WTC11 (cell line): ENCODE data around the gene EMC9. TPM values are rescaled to one million over a fixed set of nuclear protein-coding genes. Genes with fewer than 3 reads are reported as not detected.

ENCODE experiments used
- ATAC-seq: fragments of 200-7000 bp; cut with Tn5 transposase; 2 replicates; pipeline ENCODE4 v1.10.0; 2021; ENCODE audit warnings: mild to moderate bottlenecking, moderate library complexity
- CTCF ChIA-PET: fragments of 300-600 bp; sonication (Branson Sonifier 250); formaldehyde crosslinking; loops from one replicate; lab custom pipeline; 2021; ENCODE audit warnings: antibody characterized with exemption; lab: Charles Lee
- POLR2A ChIA-PET: fragments of 350-600 bp; sonication (Branson Sonifier 250); formaldehyde crosslinking; loops from one replicate; lab custom pipeline; 2021; ENCODE audit warnings: antibody characterized with exemption; lab: Charles Lee
- DNase-seq: peaks from one replicate; pipeline ENCODE4 v3.0.0; 2021; ENCODE audit warnings: low spot score
- H3K27ac Mint-ChIP-seq: 2 replicates; pipeline ENCODE4 v1.8.0; 2021; ENCODE audit warnings: mixed read lengths
- H3K27me3 Mint-ChIP-seq: 2 replicates; pipeline ENCODE4 v1.8.0; 2021; ENCODE audit warnings: low read depth, mild to moderate bottlenecking, moderate library complexity, mixed read lengths
- H3K36me3 Mint-ChIP-seq: 2 replicates; pipeline ENCODE4 v1.8.0; 2021; ENCODE audit warnings: mixed read lengths
- H3K4me1 Mint-ChIP-seq: 2 replicates; pipeline ENCODE4 v1.8.0; 2022; ENCODE audit warnings: mixed read lengths
- H3K4me3 Mint-ChIP-seq: 2 replicates; pipeline ENCODE4 v1.8.0; 2021; ENCODE audit warnings: mild to moderate bottlenecking, moderate library complexity, mixed read lengths
- H3K9me3 Mint-ChIP-seq: 2 replicates; pipeline ENCODE4 v1.8.0; 2021; ENCODE audit warnings: mixed read lengths
- CBFB ChIP-seq: sonication (generic); formaldehyde crosslinking; IDR thresholded peaks from 2 replicates; pipeline ENCODE4 v1.8.1; 2022; ENCODE audit warnings: mild to moderate bottlenecking, low read depth, missing genetic modification reagents
- CREB1 ChIP-seq: sonication (generic); formaldehyde crosslinking; IDR thresholded peaks from 2 replicates; pipeline ENCODE4 v1.8.0; 2023; ENCODE audit warnings: mild to moderate bottlenecking, missing genetic modification reagents
- ELF4 ChIP-seq: sonication (generic); formaldehyde crosslinking; IDR thresholded peaks from 2 replicates; pipeline ENCODE4 v1.8.1; 2022; ENCODE audit warnings: low read depth, mild to moderate bottlenecking, moderate library complexity, missing genetic modification reagents
- EMX1 ChIP-seq: fragments of 250-450 bp; sonication (Bioruptor Pico); IDR thresholded peaks from 2 replicates; pipeline ENCODE4 v1.8.0; 2021; ENCODE audit warnings: mild to moderate bottlenecking
- ESRRA ChIP-seq: sonication (generic); formaldehyde crosslinking; IDR thresholded peaks from 2 replicates; pipeline ENCODE4 v1.8.1; 2022; ENCODE audit warnings: mild to moderate bottlenecking, missing genetic modification reagents, borderline replicate concordance
- KAT7 ChIP-seq: sonication (generic); formaldehyde crosslinking; IDR thresholded peaks from 2 replicates; pipeline ENCODE4 v1.8.1; 2023; ENCODE audit warnings: missing genetic modification reagents, mild to moderate bottlenecking, borderline replicate concordance
- NR1H2 ChIP-seq: sonication (generic); formaldehyde crosslinking; IDR thresholded peaks from 2 replicates; pipeline ENCODE4 v1.9.0; 2021; ENCODE audit warnings: mild to moderate bottlenecking, moderate library complexity, missing genetic modification reagents
- NR2C2 ChIP-seq: sonication (generic); formaldehyde crosslinking; IDR thresholded peaks from 2 replicates; pipeline ENCODE4 v1.8.0; 2022; ENCODE audit warnings: mild to moderate bottlenecking, missing genetic modification reagents
- RELA ChIP-seq: sonication (generic); formaldehyde crosslinking; IDR thresholded peaks from 2 replicates; pipeline ENCODE4 v1.8.1; 2022; ENCODE audit warnings: missing genetic modification reagents, mild to moderate bottlenecking, borderline replicate concordance
- SP1 ChIP-seq: sonication (generic); formaldehyde crosslinking; conservative IDR thresholded peaks from 2 replicates; pipeline ENCODE4 v1.8.1; 2022; ENCODE audit warnings: missing genetic modification reagents
- TEAD4 ChIP-seq: sonication (generic); formaldehyde crosslinking; IDR thresholded peaks from 2 replicates; pipeline ENCODE4 v1.8.0; 2022; ENCODE audit warnings: mild to moderate bottlenecking, missing genetic modification reagents
- ZNF219 ChIP-seq: sonication (generic); formaldehyde crosslinking; IDR thresholded peaks from 2 replicates; pipeline ENCODE4 v1.8.0; 2023; ENCODE audit warnings: missing genetic modification reagents, mild to moderate bottlenecking, borderline replicate concordance
- ZNF317 ChIP-seq: sonication (generic); formaldehyde crosslinking; IDR thresholded peaks from 2 replicates; pipeline ENCODE4 v1.8.1; 2023; ENCODE audit warnings: low read depth, mild to moderate bottlenecking, moderate library complexity, missing genetic modification reagents, borderline replicate concordance
- total RNA-seq: library from RNA; stranded (reverse); gene quantifications from 3 replicates; pipeline ENCODE4 v1.2.3, GENCODE V29; 2021
- TF ChIP-seq, protein P1 (sequence below): sonication (generic); formaldehyde crosslinking; IDR thresholded peaks from 2 replicates; pipeline ENCODE4 v1.8.1; 2022; ENCODE audit warnings: missing genetic modification reagents, borderline replicate concordance
- TF ChIP-seq, protein P2 (sequence below): sonication (generic); formaldehyde crosslinking; IDR thresholded peaks from 2 replicates; pipeline ENCODE4 v1.8.1; 2022; ENCODE audit warnings: low read depth, mild to moderate bottlenecking, moderate library complexity, missing genetic modification reagents, borderline replicate concordance
- TF ChIP-seq, protein P3 (sequence below): fragments of 250-450 bp; sonication (Bioruptor Pico); IDR thresholded peaks from 2 replicates; pipeline ENCODE4 v1.9.0; 2021; ENCODE audit warnings: moderate library complexity, mild to moderate bottlenecking, inconsistent platforms, borderline replicate concordance
- TF ChIP-seq, protein P4 (sequence below): fragments of 250-450 bp; sonication (Bioruptor Pico); IDR thresholded peaks from 2 replicates; pipeline ENCODE4 v1.9.0; 2021; ENCODE audit warnings: mild to moderate bottlenecking, borderline replicate concordance
- TF ChIP-seq, protein P5 (sequence below): sonication (generic); formaldehyde crosslinking; IDR thresholded peaks from 2 replicates; pipeline ENCODE4 v1.8.1; 2022; ENCODE audit warnings: mild to moderate bottlenecking, missing genetic modification reagents, moderate library complexity, borderline replicate concordance
- TF ChIP-seq, protein P6 (sequence below): sonication (generic); formaldehyde crosslinking; IDR thresholded peaks from 2 replicates; pipeline ENCODE4 v1.8.0; 2023; ENCODE audit warnings: missing genetic modification reagents, mild to moderate bottlenecking, borderline replicate concordance

Gene EMC9
- total RNA-seq, 1 experiment from 2014 or later, result 44.4 TPM

DNA sequence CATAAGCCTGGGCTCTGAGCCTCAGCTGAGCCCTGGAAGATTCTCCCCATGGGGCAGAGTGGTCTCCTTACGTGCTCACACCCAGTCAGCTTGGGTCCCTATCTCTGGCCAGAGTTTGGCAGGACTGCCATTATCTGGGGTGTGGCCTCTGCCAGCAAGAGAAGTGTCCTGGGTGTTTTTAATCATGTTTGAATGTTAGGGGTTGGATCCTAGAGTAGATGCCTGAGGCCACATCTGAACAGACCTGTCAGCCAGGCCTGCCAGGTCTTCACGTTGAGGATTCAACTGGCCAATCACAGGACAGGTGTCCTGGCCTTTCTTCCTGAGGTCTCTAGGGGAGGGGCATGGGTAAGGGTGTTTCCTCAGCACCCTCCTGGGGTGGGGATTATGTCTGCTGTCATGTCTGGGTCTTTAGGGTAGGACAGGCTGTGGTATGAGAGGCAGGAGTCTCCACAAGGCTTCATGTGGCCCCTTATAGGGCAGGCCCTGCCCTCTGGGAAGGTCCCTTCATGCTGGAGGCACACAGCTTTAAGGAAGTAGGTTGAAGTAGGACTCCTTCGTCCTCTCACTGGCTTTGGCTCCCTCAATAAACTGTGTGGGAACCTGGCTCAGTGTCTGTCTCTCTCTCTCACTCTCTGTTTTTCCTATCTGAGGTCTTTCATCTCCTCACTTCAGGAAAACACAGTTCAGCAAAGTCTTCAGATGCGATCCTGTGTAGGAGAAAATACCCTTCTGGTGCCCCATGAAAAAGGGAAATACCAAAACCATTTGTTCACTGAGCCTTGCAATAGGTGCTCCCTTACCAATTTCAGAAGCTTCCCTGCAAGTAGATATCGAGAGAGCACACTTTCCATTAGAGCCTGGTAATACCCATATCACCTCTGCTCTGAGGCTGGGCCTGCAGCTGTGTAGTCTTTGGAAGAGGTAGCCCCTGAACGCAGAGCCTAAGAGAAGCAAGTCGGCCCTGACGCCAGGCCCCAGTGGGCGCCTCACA, 17.7 kb downstream of the EMC9 start:
- peak; percentile 41; the same call in 1 of the 2 replicates for ATAC-seq
- peaks cover 34% of the 10 kb centered on the region for H3K36me3 Mint-ChIP-seq
- POLR2A ChIA-PET, result interaction anchor here (2.6 kb wide), 1 partner anchor 9 kb away, joined by 10 read pairs; the partner anchor contains the start of genes DCAF11 and NRL

DNA sequence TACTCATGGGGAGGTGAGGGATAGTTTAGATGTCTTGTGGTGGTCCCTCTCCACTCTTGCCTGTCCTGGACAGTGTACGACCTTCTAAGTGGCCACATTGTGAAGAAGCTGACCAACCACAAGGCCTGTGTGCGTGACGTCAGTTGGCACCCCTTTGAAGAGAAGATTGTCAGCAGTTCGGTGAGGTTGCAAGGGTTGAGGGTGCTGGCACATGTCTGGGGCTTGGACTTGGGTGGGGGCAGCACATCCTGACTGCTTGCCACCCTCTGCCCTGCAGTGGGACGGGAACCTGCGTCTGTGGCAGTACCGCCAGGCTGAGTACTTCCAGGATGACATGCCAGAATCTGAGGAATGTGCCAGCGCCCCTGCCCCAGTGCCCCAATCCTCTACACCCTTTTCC, 18.5 kb downstream of the EMC9 start:
- H3K4me1 Mint-ChIP-seq, result no peaks in the 10 kb centered on the region
- H3K4me3 Mint-ChIP-seq, result no peak overlapping the region
- ChIA-PET CTCF (interaction anchor here (0.6 kb wide), 1 partner anchor 138 kb away, joined by 4 read pairs; no protein-coding TSS in a partner anchor), POLR2A (interaction anchor here (2.6 kb wide), 1 partner anchor 8 kb away, joined by 10 read pairs; the partner anchor contains the start of genes DCAF11 and NRL)
- no peaks in the 10 kb centered on the region for H3K9me3 Mint-ChIP-seq
- H3K36me3 Mint-ChIP-seq, result peaks cover 42% of the 10 kb centered on the region
- ATAC-seq (no peak), DNase-seq (no peak)
- no peaks in the 10 kb centered on the region for H3K27me3 Mint-ChIP-seq
- H3K27ac Mint-ChIP-seq, result no peak overlapping the region
- TF ChIP-seq, protein P1, sequence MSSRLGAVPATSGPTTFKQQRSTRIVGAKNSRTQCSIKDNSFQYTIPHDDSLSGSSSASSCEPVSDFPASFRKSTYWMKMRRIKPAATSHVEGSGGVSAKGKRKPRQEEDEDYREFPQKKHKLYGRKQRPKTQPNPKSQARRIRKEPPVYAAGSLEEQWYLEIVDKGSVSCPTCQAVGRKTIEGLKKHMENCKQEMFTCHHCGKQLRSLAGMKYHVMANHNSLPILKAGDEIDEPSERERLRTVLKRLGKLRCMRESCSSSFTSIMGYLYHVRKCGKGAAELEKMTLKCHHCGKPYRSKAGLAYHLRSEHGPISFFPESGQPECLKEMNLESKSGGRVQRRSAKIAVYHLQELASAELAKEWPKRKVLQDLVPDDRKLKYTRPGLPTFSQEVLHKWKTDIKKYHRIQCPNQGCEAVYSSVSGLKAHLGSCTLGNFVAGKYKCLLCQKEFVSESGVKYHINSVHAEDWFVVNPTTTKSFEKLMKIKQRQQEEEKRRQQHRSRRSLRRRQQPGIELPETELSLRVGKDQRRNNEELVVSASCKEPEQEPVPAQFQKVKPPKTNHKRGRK (CRISPR knock-in tag), result no peak
- TF ChIP-seq ELF4 (no peak), CBFB (CRISPR knock-in tag) (no peak), ESRRA (CRISPR knock-in tag) (no peak), ZNF317 (CRISPR knock-in tag) (no peak), NR2C2 (CRISPR knock-in tag) (no peak), KAT7 (CRISPR knock-in tag) (no peak), SP1 (CRISPR knock-in tag) (no peak)
- TF ChIP-seq, protein P2, sequence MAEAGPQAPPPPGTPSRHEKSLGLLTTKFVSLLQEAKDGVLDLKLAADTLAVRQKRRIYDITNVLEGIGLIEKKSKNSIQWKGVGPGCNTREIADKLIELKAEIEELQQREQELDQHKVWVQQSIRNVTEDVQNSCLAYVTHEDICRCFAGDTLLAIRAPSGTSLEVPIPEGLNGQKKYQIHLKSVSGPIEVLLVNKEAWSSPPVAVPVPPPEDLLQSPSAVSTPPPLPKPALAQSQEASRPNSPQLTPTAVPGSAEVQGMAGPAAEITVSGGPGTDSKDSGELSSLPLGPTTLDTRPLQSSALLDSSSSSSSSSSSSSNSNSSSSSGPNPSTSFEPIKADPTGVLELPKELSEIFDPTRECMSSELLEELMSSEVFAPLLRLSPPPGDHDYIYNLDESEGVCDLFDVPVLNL (CRISPR knock-in tag), result no peak
- TF ChIP-seq, protein P3, sequence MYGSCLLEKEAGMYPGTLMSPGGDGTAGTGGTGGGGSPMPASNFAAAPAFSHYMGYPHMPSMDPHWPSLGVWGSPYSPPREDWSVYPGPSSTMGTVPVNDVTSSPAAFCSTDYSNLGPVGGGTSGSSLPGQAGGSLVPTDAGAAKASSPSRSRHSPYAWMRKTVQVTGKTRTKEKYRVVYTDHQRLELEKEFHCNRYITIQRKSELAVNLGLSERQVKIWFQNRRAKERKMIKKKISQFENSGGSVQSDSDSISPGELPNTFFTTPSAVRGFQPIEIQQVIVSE, result no peak
- TF ChIP-seq, protein P4, sequence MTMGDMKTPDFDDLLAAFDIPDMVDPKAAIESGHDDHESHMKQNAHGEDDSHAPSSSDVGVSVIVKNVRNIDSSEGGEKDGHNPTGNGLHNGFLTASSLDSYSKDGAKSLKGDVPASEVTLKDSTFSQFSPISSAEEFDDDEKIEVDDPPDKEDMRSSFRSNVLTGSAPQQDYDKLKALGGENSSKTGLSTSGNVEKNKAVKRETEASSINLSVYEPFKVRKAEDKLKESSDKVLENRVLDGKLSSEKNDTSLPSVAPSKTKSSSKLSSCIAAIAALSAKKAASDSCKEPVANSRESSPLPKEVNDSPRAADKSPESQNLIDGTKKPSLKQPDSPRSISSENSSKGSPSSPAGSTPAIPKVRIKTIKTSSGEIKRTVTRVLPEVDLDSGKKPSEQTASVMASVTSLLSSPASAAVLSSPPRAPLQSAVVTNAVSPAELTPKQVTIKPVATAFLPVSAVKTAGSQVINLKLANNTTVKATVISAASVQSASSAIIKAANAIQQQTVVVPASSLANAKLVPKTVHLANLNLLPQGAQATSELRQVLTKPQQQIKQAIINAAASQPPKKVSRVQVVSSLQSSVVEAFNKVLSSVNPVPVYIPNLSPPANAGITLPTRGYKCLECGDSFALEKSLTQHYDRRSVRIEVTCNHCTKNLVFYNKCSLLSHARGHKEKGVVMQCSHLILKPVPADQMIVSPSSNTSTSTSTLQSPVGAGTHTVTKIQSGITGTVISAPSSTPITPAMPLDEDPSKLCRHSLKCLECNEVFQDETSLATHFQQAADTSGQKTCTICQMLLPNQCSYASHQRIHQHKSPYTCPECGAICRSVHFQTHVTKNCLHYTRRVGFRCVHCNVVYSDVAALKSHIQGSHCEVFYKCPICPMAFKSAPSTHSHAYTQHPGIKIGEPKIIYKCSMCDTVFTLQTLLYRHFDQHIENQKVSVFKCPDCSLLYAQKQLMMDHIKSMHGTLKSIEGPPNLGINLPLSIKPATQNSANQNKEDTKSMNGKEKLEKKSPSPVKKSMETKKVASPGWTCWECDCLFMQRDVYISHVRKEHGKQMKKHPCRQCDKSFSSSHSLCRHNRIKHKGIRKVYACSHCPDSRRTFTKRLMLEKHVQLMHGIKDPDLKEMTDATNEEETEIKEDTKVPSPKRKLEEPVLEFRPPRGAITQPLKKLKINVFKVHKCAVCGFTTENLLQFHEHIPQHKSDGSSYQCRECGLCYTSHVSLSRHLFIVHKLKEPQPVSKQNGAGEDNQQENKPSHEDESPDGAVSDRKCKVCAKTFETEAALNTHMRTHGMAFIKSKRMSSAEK (CRISPR knock-in tag), result no peak

More for the DNA sequence above, 17.7 kb downstream of the EMC9 start:
- no peaks in the 10 kb centered on the region for H3K27me3 Mint-ChIP-seq
- no peak for TF ChIP-seq RELA (CRISPR knock-in tag)
- TF ChIP-seq TEAD4 (CRISPR knock-in tag), result no peak
- TF ChIP-seq SP1 (CRISPR knock-in tag), result no peak
- TF ChIP-seq, protein P5, sequence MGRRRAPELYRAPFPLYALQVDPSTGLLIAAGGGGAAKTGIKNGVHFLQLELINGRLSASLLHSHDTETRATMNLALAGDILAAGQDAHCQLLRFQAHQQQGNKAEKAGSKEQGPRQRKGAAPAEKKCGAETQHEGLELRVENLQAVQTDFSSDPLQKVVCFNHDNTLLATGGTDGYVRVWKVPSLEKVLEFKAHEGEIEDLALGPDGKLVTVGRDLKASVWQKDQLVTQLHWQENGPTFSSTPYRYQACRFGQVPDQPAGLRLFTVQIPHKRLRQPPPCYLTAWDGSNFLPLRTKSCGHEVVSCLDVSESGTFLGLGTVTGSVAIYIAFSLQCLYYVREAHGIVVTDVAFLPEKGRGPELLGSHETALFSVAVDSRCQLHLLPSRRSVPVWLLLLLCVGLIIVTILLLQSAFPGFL (CRISPR knock-in tag), result no peak
- TF ChIP-seq, protein P6, sequence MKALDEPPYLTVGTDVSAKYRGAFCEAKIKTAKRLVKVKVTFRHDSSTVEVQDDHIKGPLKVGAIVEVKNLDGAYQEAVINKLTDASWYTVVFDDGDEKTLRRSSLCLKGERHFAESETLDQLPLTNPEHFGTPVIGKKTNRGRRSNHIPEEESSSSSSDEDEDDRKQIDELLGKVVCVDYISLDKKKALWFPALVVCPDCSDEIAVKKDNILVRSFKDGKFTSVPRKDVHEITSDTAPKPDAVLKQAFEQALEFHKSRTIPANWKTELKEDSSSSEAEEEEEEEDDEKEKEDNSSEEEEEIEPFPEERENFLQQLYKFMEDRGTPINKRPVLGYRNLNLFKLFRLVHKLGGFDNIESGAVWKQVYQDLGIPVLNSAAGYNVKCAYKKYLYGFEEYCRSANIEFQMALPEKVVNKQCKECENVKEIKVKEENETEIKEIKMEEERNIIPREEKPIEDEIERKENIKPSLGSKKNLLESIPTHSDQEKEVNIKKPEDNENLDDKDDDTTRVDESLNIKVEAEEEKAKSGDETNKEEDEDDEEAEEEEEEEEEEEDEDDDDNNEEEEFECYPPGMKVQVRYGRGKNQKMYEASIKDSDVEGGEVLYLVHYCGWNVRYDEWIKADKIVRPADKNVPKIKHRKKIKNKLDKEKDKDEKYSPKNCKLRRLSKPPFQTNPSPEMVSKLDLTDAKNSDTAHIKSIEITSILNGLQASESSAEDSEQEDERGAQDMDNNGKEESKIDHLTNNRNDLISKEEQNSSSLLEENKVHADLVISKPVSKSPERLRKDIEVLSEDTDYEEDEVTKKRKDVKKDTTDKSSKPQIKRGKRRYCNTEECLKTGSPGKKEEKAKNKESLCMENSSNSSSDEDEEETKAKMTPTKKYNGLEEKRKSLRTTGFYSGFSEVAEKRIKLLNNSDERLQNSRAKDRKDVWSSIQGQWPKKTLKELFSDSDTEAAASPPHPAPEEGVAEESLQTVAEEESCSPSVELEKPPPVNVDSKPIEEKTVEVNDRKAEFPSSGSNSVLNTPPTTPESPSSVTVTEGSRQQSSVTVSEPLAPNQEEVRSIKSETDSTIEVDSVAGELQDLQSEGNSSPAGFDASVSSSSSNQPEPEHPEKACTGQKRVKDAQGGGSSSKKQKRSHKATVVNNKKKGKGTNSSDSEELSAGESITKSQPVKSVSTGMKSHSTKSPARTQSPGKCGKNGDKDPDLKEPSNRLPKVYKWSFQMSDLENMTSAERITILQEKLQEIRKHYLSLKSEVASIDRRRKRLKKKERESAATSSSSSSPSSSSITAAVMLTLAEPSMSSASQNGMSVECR, result no peak
- TF ChIP-seq CREB1 (CRISPR knock-in tag), result no peak
- TF ChIP-seq ZNF219, result no peak
- no peak for TF ChIP-seq NR1H2
- TF ChIP-seq CBFB (CRISPR knock-in tag), result no peak
- no peak for TF ChIP-seq EMX1 (CRISPR knock-in tag)
- H3K4me3 Mint-ChIP-seq, result no peak overlapping the region
- no peak overlapping the region for H3K27ac Mint-ChIP-seq
- CTCF ChIA-PET, result interaction anchor here (1.2 kb wide), 1 partner anchor 10 kb away, joined by 3 read pairs; the partner anchor contains the start of genes DCAF11 and NRL
- H3K9me3 Mint-ChIP-seq, result no peaks in the 10 kb centered on the region
- H3K4me1 Mint-ChIP-seq, result no peaks in the 10 kb centered on the region
- DNase-seq, result no peak
